ENCODE data around the gene FGF18. TPM values are rescaled to one million over a fixed set of nuclear protein-coding genes. Genes with fewer than 3 reads are reported as not detected.

The FGF18 gene
- polyA plus RNA-seq, 2 donors = 0.06 to 0.18 TPM

DNA sequence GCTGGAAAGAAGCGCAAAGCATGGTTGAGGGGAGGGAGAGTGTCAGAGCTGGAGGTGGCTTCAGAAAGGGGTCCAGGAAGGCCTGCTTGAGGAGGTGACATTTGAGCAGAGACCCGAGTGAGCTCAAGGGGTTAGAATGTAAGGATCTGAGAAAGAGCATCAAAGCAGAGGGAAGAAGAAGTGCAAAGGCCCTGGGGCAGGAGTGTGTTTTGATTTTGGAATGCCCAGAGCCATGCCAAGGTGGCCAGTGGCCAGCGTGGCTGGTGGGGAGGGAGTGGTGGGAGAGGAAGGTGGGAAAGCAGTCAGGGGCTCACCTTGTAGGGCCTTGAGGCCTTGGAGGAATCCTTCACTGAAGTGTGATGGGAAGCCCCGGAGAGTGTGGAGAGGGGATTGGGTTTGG is 15.4 kb downstream of the FGF18 start:
- H3K27ac ChIP-seq (ENCODE audit: low read depth in 2 of 2, low read length in 1 of 2) = no peak overlapping the region
- 91 to 95% methylated on average over 4 of the region's 4 CpGs for WGBS, 2 donors
- H3K36me3 ChIP-seq (ENCODE audit: control insufficient read depth in 2 of 2, insufficient read depth in 2 of 2, low read length in 1 of 2) = no peaks in the 10 kb centered on the region
- H3K4me3 ChIP-seq (ENCODE audit: low read depth in 1 of 2, low read length in 2 of 2) = no peak overlapping the region
- no peaks in the 10 kb centered on the region for H3K4me1 ChIP-seq (ENCODE audit: control insufficient read depth in 2 of 2, insufficient read depth in 2 of 2, low read length in 1 of 2)
- no peaks in the 10 kb centered on the region for H3K27me3 ChIP-seq (ENCODE audit: control insufficient read depth in 1 of 2, insufficient read depth in 2 of 2, low read length in 2 of 2)
- no peaks in the 10 kb centered on the region for H3K9me3 ChIP-seq (ENCODE audit: control insufficient read depth in 2 of 2, insufficient read depth in 1 of 2, low read depth in 1 of 2, low read length in 1 of 2)

DNA sequence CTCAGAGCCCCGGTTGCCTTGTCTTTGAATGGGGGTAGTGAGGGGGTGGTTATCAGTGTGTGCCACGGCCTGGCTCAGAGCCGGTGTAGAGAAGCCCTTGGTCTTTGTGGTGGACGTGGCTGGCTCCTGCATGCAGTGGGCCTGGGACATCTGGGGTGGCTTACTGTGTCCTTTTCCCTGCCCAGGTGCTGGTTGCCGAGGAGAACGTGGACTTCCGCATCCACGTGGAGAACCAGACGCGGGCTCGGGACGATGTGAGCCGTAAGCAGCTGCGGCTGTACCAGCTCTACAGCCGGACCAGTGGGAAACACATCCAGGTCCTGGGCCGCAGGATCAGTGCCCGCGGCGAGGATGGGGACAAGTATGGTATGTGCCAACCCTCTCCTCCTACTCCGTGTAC is 16.5 kb downstream of the FGF18 start:
- Histone ChIP-seq H3K4me1 (ENCODE audit: control insufficient read depth in 2 of 2, insufficient read depth in 2 of 2, low read length in 1 of 2) (no peaks in the 10 kb centered on the region), H3K27me3 (ENCODE audit: control insufficient read depth in 1 of 2, insufficient read depth in 2 of 2, low read length in 2 of 2) (no peaks in the 10 kb centered on the region), H3K27ac (ENCODE audit: low read depth in 2 of 2, low read length in 1 of 2) (no peak overlapping the region), H3K9me3 (ENCODE audit: control insufficient read depth in 2 of 2, insufficient read depth in 1 of 2, low read depth in 1 of 2, low read length in 1 of 2) (no peaks in the 10 kb centered on the region), H3K4me3 (ENCODE audit: low read depth in 1 of 2, low read length in 2 of 2) (no peak overlapping the region), H3K36me3 (ENCODE audit: control insufficient read depth in 2 of 2, insufficient read depth in 2 of 2, low read length in 1 of 2) (no peaks in the 10 kb centered on the region)
- WGBS, 2 donors = 94 to 98% methylated on average over 20 of the region's 20 CpGs

DNA sequence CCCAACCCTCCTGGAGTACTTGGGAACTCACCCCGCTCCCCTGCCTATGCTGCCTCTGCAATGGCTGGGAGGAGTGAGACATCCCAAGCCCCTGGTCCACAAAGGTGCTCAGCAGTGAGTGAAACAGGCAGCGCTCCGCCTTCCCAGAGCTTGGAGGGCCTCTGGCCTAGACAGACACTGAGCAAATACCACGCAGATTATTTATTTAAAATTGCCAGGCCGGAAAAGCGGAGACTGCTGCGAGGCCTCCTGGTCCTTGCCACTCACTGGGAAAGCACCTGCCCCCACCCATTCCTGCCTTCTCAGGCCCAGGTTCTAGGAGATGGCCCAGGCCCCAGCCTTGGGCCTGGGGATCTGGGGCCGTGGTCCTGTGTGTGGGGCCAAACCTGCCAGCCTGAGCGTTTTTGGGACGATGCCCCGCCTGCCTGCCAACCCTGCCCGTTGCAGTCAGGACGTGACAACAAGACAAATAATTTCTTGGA is 17.4 kb downstream of the FGF18 start:
- Histone ChIP-seq H3K4me3 (ENCODE audit: low read depth in 1 of 2, low read length in 2 of 2) (no peak overlapping the region), H3K27me3 (ENCODE audit: control insufficient read depth in 1 of 2, insufficient read depth in 2 of 2, low read length in 2 of 2) (no peaks in the 10 kb centered on the region), H3K9me3 (ENCODE audit: control insufficient read depth in 2 of 2, insufficient read depth in 1 of 2, low read depth in 1 of 2, low read length in 1 of 2) (no peaks in the 10 kb centered on the region), H3K4me1 (ENCODE audit: control insufficient read depth in 2 of 2, insufficient read depth in 2 of 2, low read length in 1 of 2) (no peaks in the 10 kb centered on the region), H3K36me3 (ENCODE audit: control insufficient read depth in 2 of 2, insufficient read depth in 2 of 2, low read length in 1 of 2) (no peaks in the 10 kb centered on the region), H3K27ac (ENCODE audit: low read depth in 2 of 2, low read length in 1 of 2) (no peak overlapping the region)
- WGBS, 2 donors = 67 to 78% methylated on average over 13 of the region's 13 CpGs

DNA sequence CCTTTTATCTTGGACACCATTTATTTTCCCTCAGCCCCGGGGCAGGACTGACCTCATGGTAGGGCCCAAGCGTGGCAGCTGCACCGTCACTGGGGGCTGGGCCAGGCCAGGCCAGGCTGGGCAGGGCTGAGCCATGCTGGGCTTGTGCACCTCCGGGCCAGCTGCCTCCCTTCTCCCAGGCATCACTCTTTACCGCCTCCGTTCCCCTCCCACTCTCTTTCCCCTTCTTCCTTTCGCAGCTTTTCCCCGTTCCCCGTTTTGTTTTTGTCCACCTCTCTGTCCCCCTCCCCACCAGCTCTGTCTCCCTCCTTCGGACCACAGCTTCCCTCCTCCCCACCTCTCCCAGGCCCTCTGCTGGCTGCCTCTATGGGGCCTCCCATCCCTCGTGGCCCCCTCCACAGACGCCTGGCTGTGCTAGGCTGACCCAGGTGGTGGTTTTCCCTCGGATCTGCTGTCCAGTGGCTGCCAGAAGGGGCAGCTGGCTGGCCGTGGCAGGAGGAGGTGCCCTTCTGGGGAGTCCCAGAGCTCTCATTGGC is 17.9 kb downstream of the FGF18 start:
- no peak overlapping the region for H3K27ac ChIP-seq (ENCODE audit: low read depth in 2 of 2, low read length in 1 of 2)
- no peaks in the 10 kb centered on the region for H3K4me1 ChIP-seq (ENCODE audit: control insufficient read depth in 2 of 2, insufficient read depth in 2 of 2, low read length in 1 of 2)
- H3K36me3 ChIP-seq (ENCODE audit: control insufficient read depth in 2 of 2, insufficient read depth in 2 of 2, low read length in 1 of 2) = no peaks in the 10 kb centered on the region
- WGBS, 2 donors = 60 to 74% methylated on average over 13 to 14 of the region's 14 CpGs
- H3K9me3 ChIP-seq (ENCODE audit: control insufficient read depth in 2 of 2, insufficient read depth in 1 of 2, low read depth in 1 of 2, low read length in 1 of 2) = no peaks in the 10 kb centered on the region
- no peak overlapping the region for H3K4me3 ChIP-seq (ENCODE audit: low read depth in 1 of 2, low read length in 2 of 2)
- no peaks in the 10 kb centered on the region for H3K27me3 ChIP-seq (ENCODE audit: control insufficient read depth in 1 of 2, insufficient read depth in 2 of 2, low read length in 2 of 2)

DNA sequence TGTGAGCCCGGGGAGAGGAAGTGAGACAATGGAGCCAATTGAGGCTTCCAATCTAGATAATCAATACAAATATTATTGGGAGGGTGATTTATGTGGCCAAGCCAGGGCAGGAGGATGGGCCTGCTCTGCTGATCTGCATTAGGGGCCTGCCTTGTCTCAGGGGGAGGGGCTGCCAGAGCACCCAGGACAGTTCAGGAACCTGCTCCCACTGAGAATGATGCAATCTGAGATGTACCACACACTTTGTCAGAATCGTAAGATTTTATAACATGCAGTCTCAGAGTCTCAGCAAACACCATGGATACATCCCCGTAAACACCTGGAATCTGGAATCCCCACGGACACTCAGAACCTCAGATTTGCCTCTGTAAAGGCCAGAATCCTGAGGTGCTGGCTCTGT is 19.3 kb downstream of the FGF18 start:
- H3K4me1 ChIP-seq (ENCODE audit: control insufficient read depth in 2 of 2, insufficient read depth in 2 of 2, low read length in 1 of 2) = no peaks in the 10 kb centered on the region
- no peak overlapping the region for H3K27ac ChIP-seq (ENCODE audit: low read depth in 2 of 2, low read length in 1 of 2)
- H3K9me3 ChIP-seq (ENCODE audit: control insufficient read depth in 2 of 2, insufficient read depth in 1 of 2, low read depth in 1 of 2, low read length in 1 of 2) = no peaks in the 10 kb centered on the region
- no peak overlapping the region for H3K4me3 ChIP-seq (ENCODE audit: low read depth in 1 of 2, low read length in 2 of 2)
- WGBS, 2 donors = 70 to 87% methylated on average over 4 of the region's 4 CpGs
- H3K27me3 ChIP-seq (ENCODE audit: control insufficient read depth in 1 of 2, insufficient read depth in 2 of 2, low read length in 2 of 2) = no peaks in the 10 kb centered on the region
- H3K36me3 ChIP-seq (ENCODE audit: control insufficient read depth in 2 of 2, insufficient read depth in 2 of 2, low read length in 1 of 2) = no peaks in the 10 kb centered on the region

DNA sequence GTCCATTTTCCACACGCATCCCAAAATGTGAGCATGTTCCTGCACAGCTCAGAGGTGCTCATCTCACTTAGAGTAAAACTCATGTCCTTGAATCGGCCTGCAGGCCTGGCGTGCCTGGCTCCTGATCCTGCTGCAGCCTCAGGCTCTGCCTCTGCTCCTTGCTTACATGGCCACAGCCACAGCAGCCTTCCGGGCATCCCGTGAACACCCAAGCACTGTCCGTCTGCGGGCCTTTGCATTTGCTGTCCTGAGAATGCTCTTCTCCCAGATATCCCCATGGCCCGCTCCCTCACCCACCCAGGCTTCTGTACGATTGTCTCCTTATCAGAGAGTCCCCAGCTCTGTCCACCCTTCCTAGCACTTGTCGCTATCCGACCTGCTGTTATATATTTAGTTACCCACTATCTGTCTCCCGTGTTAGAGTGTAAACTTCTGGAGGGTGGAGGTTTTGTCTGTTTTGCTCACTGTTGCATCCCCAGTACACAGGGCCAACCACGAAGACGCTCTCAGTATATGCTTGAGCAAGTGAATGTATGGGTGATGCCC is 21.9 kb downstream of the FGF18 start:
- H3K4me3 ChIP-seq (ENCODE audit: low read depth in 1 of 2, low read length in 2 of 2) = no peak overlapping the region
- no peak overlapping the region for H3K27ac ChIP-seq (ENCODE audit: low read depth in 2 of 2, low read length in 1 of 2)
- H3K36me3 ChIP-seq (ENCODE audit: control insufficient read depth in 2 of 2, insufficient read depth in 2 of 2, low read length in 1 of 2) = no peaks in the 10 kb centered on the region
- H3K9me3 ChIP-seq (ENCODE audit: control insufficient read depth in 2 of 2, insufficient read depth in 1 of 2, low read depth in 1 of 2, low read length in 1 of 2) = no peaks in the 10 kb centered on the region
- 90 to 93% methylated on average over 14 of the region's 14 CpGs for WGBS, 2 donors
- no peaks in the 10 kb centered on the region for H3K4me1 ChIP-seq (ENCODE audit: control insufficient read depth in 2 of 2, insufficient read depth in 2 of 2, low read length in 1 of 2)
- H3K27me3 ChIP-seq (ENCODE audit: control insufficient read depth in 1 of 2, insufficient read depth in 2 of 2, low read length in 2 of 2) = no peaks in the 10 kb centered on the region

DNA sequence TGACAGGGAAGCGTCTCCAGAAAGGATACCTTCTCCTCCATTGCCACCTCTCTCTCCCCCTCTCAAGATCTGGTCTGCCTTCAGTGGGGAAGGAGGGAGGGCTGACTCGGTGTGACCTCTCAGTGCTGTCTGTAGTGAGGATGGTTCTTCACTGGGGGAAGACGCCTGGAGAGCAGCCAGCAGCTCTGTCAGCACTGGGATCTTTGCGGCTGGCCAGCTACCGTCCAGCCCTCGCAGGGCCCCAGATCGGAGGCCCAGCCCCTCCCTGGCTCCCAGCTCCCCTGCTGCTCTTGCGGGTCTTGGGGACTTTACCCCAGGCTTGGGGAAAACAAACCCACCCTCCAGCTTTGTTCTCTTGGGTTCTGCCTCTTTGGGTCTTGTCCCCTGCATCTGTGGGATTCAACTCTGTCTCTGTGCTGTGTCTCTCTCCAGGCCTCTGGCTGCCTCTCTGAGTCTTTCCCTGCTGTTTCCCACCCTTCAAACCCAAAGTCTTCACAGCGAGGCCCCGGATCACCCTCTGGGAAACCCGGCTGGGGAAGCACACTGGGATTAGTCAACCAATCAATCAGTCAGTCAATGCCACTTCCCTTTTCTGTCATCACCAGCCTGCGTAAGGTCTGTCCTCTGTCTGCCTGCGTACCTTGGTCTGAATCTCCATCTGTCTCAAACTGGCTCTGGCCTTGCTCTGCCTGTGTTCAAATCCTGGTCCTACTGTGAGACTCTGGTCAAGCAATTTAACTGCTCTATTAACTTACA is 23.0 kb downstream of the FGF18 start:
- no peak overlapping the region for H3K4me3 ChIP-seq (ENCODE audit: low read depth in 1 of 2, low read length in 2 of 2)
- 61 to 67% methylated on average over 13 of the region's 13 CpGs for WGBS, 2 donors
- H3K9me3 ChIP-seq (ENCODE audit: control insufficient read depth in 2 of 2, insufficient read depth in 1 of 2, low read depth in 1 of 2, low read length in 1 of 2) = no peaks in the 10 kb centered on the region
- H3K36me3 ChIP-seq (ENCODE audit: control insufficient read depth in 2 of 2, insufficient read depth in 2 of 2, low read length in 1 of 2) = no peaks in the 10 kb centered on the region
- H3K4me1 ChIP-seq (ENCODE audit: control insufficient read depth in 2 of 2, insufficient read depth in 2 of 2, low read length in 1 of 2) = no peaks in the 10 kb centered on the region
- no peaks in the 10 kb centered on the region for H3K27me3 ChIP-seq (ENCODE audit: control insufficient read depth in 1 of 2, insufficient read depth in 2 of 2, low read length in 2 of 2)
- H3K27ac ChIP-seq (ENCODE audit: low read depth in 2 of 2, low read length in 1 of 2) = no peak overlapping the region

DNA sequence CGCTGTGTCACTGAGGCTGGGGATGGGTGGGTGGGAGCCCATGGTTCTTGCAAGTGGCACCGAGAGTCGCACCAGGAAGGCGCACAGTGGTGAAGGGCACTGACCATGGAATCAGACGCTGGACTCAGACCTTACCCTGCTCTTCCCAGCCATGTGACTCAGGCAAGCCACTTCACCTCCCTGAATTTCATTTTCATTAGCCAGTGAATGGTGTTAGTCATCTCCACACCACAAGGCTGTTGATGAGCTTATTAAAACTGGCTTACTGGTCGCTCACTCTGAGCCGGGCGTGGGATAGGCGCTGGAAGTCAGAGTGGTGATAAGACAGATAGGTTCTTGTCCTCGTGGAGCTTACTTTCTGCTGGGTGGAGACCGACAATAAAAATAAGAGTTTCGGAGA is 25.1 kb downstream of the FGF18 start:
- H3K27ac ChIP-seq (ENCODE audit: low read depth in 2 of 2, low read length in 1 of 2) = no peak overlapping the region
- WGBS, 2 donors = 88 to 90% methylated on average over 12 of the region's 12 CpGs

DNA sequence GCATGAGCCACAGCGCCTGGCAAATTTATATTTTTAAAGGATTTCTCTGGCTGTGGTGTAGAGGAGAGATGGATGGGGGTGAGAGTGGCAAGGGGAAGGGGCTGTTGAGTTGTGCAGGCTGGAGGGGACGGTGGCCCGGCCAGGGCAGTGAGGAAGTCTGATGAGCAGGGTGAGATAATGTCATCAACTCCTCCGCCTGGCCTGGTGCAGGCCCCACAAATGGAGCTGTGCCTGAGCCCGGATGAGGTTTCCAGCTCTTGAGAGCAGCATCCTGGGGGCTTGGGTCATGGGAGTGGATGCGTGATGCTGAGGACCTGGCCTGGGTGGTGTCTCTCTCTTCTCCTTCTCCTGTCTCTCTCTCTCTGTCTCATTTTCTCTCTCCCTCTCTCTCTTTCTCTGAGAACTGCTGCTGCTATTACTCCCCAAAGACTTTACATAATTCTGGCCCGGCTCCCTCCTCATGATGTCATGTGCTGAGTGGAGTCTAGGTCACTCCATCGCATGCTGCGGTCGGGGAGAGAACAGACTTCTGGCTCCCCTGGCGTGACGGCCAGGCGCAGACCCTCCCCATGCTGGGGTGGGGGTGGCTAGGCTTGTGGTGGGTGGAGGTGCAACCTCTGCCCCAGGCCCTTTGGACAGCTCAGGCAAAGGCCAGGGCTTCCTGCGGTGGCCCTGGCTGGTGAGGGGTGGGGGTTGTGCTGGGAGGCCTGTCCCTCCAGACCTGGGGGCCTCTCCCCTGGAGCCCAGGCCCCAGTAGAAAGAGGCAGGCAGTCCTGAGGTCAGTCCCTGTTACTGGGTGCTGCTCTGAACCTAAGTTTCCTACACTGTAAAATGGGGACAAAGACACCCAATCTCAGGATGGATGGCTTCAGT is 26.4 kb downstream of the FGF18 start:
- Histone ChIP-seq H3K4me1 (ENCODE audit: control insufficient read depth in 2 of 2, insufficient read depth in 2 of 2, low read length in 1 of 2) (no peaks in the 10 kb centered on the region), H3K36me3 (ENCODE audit: control insufficient read depth in 2 of 2, insufficient read depth in 2 of 2, low read length in 1 of 2) (no peaks in the 10 kb centered on the region), H3K27ac (ENCODE audit: low read depth in 2 of 2, low read length in 1 of 2) (no peak overlapping the region), H3K9me3 (ENCODE audit: control insufficient read depth in 2 of 2, insufficient read depth in 1 of 2, low read depth in 1 of 2, low read length in 1 of 2) (no peaks in the 10 kb centered on the region), H3K4me3 (ENCODE audit: low read depth in 1 of 2, low read length in 2 of 2) (no peak overlapping the region), H3K27me3 (ENCODE audit: control insufficient read depth in 1 of 2, insufficient read depth in 2 of 2, low read length in 2 of 2) (no peaks in the 10 kb centered on the region)
- 73 to 79% methylated on average over 14 of the region's 14 CpGs for WGBS, 2 donors

More for the DNA sequence above, 25.1 kb downstream of the FGF18 start:
- H3K27me3 ChIP-seq (ENCODE audit: control insufficient read depth in 1 of 2, insufficient read depth in 2 of 2, low read length in 2 of 2) = no peaks in the 10 kb centered on the region
- H3K4me3 ChIP-seq (ENCODE audit: low read depth in 1 of 2, low read length in 2 of 2) = no peak overlapping the region
- no peaks in the 10 kb centered on the region for H3K4me1 ChIP-seq (ENCODE audit: control insufficient read depth in 2 of 2, insufficient read depth in 2 of 2, low read length in 1 of 2)
- H3K9me3 ChIP-seq (ENCODE audit: control insufficient read depth in 2 of 2, insufficient read depth in 1 of 2, low read depth in 1 of 2, low read length in 1 of 2) = no peaks in the 10 kb centered on the region
- no peaks in the 10 kb centered on the region for H3K36me3 ChIP-seq (ENCODE audit: control insufficient read depth in 2 of 2, insufficient read depth in 2 of 2, low read length in 1 of 2)

All from esophagus (tissue), 2 donors.